NCI-H748 (cell line): ENCODE results near the gene ASPM.
"Not testable (repeated sequence)": the region's sequence is repeated elsewhere in the genome, so short reads cannot be mapped to it uniquely, and the experiment has no call there.

Source experiments
- DNase-seq: peaks from one replicate; lab custom pipeline; 2025; ENCODE audit not compliant: unreplicated experiment; lab: John Stamatoyannopoulos, UW

ASPM gene

DNA sequence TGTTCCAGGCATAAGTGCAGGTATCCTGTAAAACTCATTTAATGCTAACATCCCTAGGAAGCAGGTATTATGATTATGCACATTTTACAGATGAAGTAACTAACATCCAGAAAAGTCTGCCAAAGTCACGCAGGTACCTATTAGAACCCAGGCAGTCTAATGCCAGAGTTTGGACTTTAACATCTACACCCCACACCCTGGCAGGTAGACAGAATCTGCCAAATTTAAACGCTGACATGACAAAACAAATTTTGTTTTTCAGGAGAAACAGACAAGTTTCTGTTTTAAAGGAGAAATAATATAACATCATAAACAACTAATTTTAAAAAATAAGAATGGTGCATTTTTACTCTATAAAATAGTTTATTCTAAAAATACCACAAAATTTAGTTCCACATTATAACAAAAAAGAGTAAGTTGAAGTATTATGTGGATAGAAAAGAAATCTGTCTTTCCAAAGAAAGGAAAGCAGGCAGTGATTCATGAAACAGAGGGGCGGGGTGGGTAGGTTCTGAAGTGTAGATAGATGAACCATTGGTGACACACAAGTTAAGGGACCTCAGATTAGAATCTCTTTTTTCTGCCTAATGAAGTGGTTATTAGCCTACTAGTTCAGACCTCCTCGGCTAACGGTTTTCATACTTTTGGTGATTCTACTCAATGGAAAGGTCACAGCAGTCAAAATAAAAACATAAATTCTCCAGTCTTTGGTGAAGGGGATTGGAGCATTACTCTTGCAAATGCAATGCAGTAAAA is 1.7 kb downstream of the ASPM start:
- peak; percentile 8 for DNase-seq

DNA sequence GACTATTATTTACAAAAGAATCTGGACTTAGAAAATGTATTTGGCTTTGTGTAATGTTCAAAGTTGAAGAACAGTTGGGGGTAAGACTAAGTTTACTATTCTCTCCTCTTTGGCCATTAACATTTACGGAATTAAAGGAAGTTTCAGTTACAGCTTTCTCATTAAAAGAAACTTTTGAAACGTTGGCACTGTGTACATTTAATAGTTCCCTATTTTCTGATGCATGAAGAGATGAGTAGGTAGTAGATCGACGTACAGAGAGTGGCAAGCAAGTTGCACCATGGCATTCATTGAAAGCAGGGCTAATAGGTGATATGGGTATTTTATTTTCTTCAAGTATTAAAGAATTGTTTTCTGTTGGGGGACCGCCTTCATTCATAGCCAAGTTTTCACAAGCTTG is 3.2 kb downstream of the ASPM start:
- no peak for DNase-seq

DNA sequence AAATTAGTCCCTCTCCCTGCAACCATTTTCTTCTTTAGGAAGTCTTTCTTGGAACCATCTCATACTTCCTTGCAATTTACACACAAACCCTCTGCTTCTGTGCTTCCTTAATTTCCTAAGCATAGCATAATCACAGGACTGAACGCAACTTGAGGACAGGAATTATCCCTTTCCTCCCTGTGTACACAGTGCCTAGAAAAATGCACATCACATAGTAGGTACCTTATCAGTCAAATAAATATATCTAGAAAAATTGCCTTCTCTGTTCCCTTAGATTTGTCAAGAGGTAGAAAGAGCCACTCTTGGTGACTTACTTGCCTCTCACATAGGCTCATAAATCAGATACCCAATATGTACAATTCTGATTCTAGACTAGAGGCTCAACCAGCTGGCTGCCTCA is 4.9 kb downstream of the ASPM start:
- peak; percentile 19 for DNase-seq

DNA sequence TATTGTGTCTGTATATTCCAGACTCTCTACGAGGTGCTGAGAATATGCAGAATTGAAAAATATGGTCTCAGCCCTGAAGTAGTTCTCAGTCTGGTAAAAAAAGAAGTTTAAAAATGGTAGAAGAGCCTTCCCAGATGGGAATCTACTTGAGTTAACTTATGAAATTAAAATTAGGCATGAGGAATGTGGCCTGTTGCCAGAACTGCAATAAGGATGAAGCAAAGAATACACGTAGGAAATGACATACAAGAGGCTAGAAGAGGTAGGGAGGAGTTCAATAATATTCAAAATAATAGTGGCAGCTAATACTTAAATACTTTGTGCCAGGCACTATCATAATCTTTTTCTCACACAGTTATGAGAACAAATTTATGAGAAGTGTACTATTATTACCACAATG is 6.3 kb downstream of the ASPM start:
- no peak for DNase-seq

DNA sequence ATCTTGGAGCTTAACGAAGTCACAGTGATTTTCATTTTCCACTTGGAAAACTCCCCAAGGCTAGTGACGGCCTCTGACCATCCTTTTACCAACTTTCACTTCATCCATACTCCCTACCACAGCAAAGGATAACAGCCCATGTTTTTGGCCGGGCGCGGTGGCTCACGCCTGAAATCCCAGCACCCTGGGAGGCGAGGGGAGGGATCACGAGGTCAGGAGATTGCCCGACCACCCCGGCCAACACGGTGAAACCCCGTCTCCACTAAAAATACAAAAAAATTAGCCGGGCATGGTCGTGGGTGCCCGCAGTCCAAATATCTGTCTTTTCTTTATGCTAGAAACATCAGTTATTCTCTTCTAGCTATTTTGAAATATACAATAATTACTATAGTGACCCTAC is 7.3 kb downstream of the ASPM start:
- no peak for DNase-seq

DNA sequence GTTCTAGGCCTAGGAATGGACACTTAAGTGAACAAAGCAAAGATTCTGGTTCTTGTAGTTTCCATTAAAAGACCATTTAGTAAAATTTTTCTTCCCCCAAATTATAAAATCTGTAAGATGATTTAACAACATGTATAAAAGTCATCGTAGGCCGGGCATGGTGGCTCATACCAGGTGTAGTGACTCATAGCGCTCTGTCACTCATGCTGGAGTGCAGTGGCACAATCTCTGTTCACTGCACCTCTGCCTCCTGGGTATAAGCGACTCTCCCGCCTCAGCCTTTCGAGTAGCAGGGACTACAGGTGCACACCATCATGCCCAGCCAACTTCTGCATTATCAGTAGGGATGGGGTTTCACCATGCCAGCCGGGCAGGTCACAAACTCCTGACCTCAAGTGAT is 9.1 kb downstream of the ASPM start:
- no peak for DNase-seq

DNA sequence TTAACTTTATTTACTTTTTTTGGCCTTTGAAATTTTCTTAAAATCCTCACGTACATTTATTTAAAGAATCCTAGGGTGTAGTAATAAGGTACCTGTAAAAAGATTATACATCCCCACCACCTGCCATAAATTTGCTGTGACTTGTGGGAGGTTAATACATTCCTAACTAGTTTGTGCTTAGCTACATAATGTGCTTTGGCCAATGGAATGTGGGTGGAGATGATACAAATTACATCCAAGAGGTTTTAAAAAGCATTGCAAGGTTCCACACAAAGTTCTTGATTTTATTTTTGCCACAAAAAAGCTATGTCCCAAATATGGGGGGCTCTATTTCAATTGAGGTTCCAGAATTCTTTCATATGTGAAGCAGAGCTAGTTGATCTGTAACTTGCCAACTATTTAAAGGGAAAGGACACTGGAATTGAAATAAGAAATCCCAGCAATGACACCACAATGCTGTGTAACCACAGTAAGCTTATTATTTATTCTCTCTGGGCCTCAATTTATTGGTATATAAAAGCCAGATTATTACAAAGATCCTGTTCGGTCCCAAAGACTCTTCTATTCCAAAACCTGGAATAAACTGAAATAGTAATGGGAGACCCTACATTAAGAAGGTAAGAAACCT is 15.7 kb downstream of the ASPM start:
- DNase-seq, result no peak

DNA sequence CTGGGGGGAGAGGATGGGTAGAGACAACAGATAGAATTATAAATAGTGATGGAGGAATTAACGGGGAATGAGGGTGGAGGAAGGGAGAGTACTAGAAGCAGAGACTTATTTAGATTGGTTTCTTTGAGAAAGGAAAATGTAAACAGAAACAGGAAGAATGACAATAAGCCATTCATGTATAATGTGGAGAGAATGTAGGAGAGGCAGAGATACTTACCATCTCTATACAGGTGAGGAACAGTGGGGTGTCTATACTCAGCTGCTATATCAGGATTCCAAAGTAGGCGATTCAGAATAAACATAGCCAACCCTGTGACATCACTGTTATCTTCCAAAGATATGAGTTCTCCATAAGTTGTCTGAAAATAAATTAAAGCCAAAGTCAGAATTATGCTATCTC is 16.8 kb downstream of the ASPM start:
- DNase-seq, result no peak

DNA sequence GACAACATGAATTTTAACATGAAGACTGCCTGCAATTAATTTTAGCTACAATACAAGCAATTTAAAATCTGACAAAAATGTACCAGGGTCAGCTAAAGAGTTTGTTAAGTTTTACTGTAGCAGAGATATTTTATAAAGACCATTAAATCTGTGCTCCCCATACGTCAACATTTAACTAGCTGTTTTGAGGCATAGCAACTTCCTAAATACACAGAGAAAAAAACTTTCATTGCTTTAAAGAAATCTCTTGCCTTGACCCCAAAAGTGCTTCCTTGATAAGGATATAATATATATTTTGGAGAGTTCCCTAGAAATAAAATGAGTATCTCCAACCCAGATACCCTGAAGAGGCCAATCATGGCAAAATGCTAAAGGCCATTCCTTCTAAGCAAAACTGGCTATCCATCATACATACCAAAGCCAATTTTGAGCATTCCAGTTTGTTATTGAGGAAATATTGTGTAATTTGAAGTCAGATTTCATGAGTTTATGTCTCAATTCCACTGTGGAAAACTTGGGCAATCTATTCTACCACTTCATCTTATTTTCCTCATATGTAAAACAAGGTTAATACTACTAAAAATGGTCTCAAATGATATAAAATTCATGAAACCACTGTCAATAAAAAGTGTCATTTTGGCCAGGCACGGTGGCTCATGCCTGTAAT is 19.1 kb downstream of the ASPM start:
- DNase-seq, result no peak

DNA sequence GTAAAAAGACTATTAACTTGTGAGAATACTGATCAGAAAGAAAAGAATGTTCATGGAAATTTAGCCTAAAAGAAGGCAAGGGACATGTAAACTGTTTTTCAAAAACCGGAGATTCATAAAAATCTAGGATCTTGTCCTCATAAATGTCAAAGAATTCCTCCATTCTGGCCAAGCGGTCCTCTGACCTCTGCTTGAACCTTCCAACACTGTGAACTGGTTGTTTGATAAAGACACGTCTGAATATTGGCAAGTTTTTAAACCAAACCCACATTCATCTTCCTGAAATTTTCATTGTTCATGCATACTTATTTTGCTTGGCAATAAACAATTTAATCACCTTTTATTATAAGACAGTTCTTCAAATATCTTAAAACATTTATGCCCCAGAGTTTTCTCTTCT is 19.8 kb downstream of the ASPM start:
- DNase-seq, result no peak

DNA sequence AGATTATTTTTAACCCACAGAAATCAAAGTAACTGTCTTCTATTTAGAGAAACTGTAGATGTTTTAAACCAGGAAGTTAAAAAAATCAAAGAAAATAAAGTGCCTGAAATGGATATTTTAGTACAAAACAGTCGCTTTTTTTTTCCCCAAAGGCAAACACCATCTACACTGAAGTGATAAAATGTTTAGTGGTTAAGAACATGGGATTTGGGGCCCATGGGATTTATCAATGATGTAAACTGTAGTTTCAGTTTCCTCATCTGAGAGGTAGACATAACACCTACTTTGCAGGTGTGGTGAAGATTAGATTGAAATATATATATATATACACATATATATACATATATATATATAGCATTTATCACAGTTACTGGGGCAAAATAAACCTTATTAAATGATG is 22.1 kb downstream of the ASPM start:
- DNase-seq, result no peak

DNA sequence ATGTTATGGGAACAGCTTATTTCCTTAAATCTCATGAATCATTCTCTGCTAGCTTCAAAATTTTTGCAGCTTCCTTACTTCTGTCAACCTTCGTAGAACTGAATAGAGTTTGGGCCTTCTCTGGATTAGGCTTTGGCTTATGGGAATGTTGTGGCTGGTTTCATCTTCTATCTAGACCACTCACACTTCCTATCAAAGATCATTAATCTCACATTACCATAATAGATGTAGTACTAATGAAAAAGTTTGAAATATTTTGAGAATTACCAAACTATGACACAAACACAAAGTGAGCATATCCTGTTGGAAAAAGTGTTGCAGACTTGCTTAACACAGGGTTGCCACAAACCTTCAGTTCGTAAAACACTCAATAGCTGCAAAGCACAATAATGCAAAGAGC is 30.3 kb downstream of the ASPM start:
- no peak for DNase-seq

DNA sequence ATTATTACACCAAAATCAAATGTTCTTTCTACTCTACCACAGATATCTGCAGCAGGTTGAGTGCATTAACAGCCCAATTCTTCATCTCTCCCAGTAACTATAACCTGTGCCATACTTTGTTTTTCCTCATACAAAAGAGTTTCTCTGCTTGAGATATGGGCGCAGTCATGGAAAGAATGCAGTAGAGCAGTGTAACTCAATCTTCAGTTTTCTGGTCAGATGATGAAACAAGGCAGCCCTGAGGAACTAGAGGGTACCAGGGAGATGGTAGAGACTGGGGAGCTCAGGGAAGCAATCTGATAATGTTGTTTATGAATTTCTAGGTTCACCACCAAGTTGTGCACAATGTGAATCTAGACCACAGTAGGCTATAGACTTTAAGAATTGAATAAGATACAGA is 39.6 kb downstream of the ASPM start:
- no peak for DNase-seq

DNA sequence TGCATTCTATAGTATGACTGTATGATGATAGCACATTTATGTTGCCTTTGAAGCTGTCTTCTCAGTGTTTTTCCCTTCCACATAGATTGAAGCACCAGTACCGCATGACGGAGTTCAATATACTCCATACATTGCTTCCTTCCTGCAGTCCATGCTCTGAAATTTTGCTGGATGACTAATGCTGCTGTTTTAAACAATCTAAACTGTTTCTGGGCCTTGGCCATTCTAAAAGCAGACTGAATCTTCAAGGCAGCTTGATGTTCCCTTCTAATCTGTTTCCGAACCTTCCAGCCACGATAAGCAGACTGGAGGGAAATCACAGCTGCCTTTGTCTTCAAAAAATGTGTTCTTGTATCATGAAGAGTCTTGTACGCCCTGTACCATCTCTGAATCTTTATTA is 43.2 kb downstream of the ASPM start:
- DNase-seq, result no peak

DNA sequence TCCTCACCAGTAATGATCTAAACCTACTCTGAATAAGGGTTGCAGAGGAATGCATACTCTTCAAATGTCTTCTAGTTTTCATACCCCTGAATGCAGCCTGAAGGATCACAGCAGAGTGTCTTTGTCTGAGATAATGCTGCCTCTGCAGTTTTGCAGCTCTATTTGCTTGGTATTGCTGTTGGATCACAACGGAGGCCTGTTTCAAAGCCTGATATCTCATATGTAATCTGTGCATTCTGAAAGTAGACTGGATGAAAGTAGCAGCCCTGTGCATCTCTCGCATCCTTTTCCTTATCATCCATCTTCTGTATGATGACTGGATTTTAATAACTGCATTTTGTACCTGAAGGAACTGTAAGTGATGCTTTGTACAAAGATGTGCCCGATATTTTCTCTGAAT is 44.5 kb downstream of the ASPM start:
- DNase-seq, result no peak

DNA sequence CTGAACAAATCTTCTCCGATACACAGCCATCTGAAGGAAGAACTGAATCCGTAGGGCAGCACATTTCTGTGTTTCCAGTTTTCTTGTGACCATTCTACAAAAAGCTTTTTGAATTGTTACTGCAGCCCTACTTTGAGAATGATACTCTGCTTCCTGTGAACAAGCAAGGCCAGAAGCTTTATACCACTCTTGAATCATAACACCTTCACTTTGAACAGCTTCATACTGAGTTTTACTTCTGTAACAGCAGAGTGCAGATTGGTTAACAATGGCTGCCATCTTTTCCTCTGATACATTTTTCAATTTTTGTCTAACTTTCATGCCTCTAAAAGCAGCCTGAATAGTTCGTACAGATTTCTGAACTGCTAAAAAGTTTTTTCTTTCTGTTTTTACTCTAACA is 45.8 kb downstream of the ASPM start:
- DNase-seq, result no peak

DNA sequence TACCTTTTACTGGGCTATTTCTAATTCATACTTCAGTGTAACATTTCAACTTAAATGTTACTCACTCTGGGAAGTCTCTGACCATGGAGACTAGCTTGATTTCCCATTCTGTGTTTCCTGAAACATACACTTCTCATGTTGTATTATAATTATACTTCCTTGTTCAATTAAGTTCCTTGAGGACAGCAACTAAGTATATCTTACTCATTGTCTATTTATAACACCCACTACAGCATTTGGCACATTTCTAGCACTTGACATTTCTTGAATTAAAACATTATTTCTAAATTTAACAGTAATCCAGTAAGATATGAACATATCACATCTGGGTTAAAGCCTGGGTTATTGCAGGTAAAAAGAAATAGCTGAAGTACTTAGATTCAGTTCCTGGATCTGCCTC is 47.0 kb downstream of the ASPM start:
- no peak for DNase-seq

DNA sequence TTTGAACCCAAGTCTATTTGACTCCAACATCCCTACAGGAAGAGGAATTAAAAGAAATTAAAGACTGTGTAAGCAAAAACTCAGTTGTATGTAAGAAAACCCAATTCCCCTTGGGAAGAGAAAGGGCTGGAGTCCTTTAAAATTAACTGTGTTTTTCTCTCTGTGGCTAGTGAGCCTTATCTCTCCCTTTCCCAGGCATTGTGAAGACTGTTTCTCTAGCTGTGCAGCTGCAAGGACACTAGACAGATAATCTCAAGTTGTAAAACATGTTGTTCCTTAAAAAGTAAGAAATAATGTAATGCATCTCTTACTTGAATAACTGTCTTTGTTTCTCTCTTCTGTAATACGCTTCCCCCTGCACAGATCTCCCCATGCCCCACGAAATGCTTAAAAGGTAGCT is 49.5 kb downstream of the ASPM start:
- DNase-seq, result not testable (repeated sequence)

DNA sequence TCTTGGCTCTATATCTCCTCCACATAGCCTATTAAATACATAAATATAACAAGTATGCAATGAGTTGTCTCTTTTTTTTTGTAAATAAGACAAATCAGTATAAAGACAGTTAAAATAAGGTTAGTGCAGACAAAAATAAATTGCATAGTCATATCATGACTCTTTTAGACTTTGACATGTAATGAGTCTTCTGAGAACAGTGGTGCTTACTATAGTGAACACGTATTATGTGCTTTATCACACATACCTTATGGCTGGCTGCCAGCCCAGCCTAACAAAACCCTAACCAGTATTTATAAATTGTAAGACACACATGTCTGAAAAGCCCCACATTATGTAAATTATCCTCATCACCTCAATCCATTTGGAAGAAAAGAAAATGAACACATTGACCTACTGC is 50.3 kb downstream of the ASPM start:
- DNase-seq, result peak; percentile 9

DNA sequence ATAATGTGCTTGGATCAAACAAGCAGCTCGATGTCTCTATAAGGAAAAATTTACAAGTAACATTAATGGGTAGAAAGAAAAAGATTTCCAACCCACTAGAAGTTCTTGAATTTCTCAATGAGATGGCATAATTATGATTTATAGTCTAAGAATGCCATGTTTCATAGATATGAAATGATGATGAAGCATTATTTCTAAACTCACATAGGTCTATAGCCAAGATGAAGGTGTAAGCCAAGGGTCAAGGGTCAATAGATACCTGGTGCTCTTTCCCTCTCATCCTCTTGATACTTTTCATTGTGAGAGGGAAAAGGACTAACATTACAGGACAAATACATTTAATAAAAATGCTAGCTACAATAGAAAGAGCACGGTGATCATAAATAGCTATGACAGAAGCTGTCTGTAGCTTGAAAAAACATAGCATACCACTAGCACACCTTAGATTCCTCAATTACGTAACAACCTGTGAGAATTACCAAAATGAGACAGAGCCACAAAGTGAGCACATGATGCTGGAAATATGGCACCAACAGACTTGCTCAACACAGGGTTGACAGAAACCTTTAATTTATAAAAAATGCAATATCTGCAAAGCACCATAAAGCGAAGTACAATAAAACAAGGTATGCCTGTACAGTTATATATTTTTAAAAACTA is 53.1 kb downstream of the ASPM start:
- DNase-seq, result no peak

DNA sequence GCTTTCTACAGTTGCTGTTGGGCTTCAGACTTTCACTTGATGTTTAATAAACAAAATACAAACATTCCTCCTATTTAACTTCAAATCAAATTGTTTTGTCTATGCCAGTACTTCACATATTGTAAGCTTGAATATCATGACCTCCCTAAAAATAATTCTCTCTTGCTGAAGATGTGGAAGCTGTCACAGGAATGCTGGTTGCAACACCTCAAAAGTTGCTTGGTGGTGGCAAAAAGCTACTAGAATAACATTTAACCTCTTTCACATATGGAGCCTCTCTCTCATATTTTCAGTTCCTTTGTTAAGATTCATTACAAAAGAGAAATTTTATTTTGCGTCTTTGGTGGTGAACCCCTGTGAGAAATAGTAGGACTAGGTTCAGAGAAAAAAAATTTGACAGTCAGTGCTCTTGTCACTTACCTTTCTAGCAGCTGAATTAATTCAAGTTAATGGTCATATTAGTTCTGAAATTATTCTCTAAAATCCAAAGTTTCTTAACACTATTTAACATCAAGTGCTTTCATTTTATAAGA is 53.9 kb downstream of the ASPM start:
- DNase-seq, result no peak

DNA sequence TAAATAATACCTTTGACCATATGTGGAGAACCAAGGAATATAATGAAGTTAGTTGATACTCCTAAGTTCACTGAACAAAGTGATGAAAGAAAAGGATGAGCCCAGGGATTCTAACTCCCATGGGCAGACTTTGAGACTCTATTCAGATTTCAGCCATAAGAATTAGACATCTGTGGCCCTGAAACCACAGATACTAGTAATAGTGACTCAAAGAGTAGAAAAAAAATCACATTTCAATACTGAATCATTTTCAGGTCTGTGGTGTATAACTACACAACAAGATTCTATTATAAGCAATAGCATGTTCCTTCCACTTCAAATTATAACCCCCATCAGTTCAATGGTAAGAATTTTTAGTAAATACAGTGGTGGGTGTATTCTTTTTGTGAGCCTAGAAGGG is 63.0 kb downstream of the ASPM start:
- DNase-seq, result no peak
